ENCODE data around the gene UBE2J2.

- TF ChIP-seq POLR2A (IDR thresholded peaks at IDR 0.05) (no peak), CTCF (IDR thresholded peaks at IDR 0.05 in 8 of 11, conservative IDR thresholded peaks at IDR 0.05 in 3 of 11) (no peak), POLR2AphosphoS5 (IDR thresholded peaks at IDR 0.05) (no peak)
Observed at GRCh38 chr1:1285102-1285571, 11.5 kb upstream of the UBE2J2 start.

Data from spleen (tissue), 7 donors.